ENCODE results near the gene ACVR1B.

DNA sequence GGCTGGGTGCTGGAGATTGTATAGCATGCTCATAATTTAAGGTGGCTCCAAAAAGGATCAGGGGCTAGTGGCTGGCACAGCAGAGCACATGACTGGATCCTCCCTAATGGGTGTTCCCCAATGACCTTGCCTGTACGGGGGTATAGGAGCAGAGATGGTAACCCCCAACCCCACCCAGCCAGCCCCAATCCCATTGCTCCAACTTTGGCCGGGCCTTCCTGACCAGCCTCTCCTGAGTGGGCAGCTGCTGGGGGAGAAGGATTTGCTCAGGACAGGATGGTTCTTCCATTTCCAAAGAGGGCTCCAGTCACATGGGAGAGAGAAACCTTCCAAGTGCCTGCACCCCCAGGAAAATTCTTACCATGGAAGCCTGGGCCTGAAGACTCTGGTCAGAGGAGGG lies 84.4 kb downstream of the ACVR1B start:
- TF ChIP-seq, protein P1, sequence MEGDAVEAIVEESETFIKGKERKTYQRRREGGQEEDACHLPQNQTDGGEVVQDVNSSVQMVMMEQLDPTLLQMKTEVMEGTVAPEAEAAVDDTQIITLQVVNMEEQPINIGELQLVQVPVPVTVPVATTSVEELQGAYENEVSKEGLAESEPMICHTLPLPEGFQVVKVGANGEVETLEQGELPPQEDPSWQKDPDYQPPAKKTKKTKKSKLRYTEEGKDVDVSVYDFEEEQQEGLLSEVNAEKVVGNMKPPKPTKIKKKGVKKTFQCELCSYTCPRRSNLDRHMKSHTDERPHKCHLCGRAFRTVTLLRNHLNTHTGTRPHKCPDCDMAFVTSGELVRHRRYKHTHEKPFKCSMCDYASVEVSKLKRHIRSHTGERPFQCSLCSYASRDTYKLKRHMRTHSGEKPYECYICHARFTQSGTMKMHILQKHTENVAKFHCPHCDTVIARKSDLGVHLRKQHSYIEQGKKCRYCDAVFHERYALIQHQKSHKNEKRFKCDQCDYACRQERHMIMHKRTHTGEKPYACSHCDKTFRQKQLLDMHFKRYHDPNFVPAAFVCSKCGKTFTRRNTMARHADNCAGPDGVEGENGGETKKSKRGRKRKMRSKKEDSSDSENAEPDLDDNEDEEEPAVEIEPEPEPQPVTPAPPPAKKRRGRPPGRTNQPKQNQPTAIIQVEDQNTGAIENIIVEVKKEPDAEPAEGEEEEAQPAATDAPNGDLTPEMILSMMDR (IDR thresholded peaks at IDR 0.05; ENCODE audit: low read depth, low read length), result no peak
- TF ChIP-seq EZH2phosphoT487 (IDR thresholded peaks at IDR 0.05; ENCODE audit: low read depth), result no peak

All from OCI-LY3 (cell line).